Kidney (tissue), 14 donors: Measurements from ENCODE around the gene MLH3. TPM values are rescaled to one million over a fixed set of nuclear protein-coding genes. Genes with fewer than 3 reads are reported as not detected.
A peak's percentile ranks its signal among the peaks of the same experiment; 100 is the strongest.

Source experiments
- DNase-seq, 5 donors: peaks; one replicate each; pipeline ENCODE4 v3.0.0-alpha.2; 2013 to 2020
- FAIRE-seq: peaks from 2 replicates; lab custom pipeline; 2012; peaks lifted over from hg19 to GRCh38; lab: Jason Lieb, UNC
- H3K27ac ChIP-seq, 2 donors: one replicate each; pipeline ENCODE4 v1.7.0; 2013; ENCODE audit warnings: low read depth in 2 of 2, low read length in 2 of 2, inconsistent platforms in 1 of 2
- H3K27me3 ChIP-seq: one replicate; pipeline ENCODE4 v1.7.1; 2013; ENCODE audit warnings: low read length, inconsistent platforms; ENCODE audit not compliant: control insufficient read depth, insufficient read depth
- H3K36me3 ChIP-seq, 3 donors: one replicate each; pipeline versions ENCODE4 v1.7.0 to v1.7.1; 2013; ENCODE audit warnings: low read length in 3 of 3, control low read depth in 1 of 3, inconsistent platforms in 1 of 3; ENCODE audit not compliant: insufficient read depth in 3 of 3, control insufficient read depth in 2 of 3
- H3K4me1 ChIP-seq, 3 donors: one replicate each; pipeline versions ENCODE4 v1.7.0 to v1.7.1; 2013; ENCODE audit warnings: low read length in 3 of 3, inconsistent platforms in 1 of 3, low read depth in 1 of 3; ENCODE audit not compliant: control insufficient read depth in 2 of 3, insufficient read depth in 2 of 3
- H3K4me3 ChIP-seq, 3 donors: one replicate each; pipeline versions ENCODE4 v1.7.0 to v1.8.1; 2013; ENCODE audit warnings: low read length in 3 of 3, control low read depth in 1 of 3, inconsistent platforms in 1 of 3
- H3K9ac ChIP-seq, 3 donors: one replicate each; pipeline versions ENCODE4 v1.7.0 to v1.7.1; 2013; ENCODE audit warnings: low read length in 3 of 3, control low read depth in 1 of 3, inconsistent platforms in 1 of 3
- H3K9me3 ChIP-seq, 3 donors: one replicate each; pipeline versions ENCODE4 v1.7.0 to v1.7.1; 2013; ENCODE audit warnings: low read length in 3 of 3, control low read depth in 1 of 3, inconsistent platforms in 1 of 3; ENCODE audit not compliant: control insufficient read depth in 2 of 3, insufficient read depth in 1 of 3
- intact Hi-C: fragments of 100-400 bp; cut with DNase I; formaldehyde crosslinking; loops from one replicate; pipeline ENCODE4 v1.11.1; 2022
- polyA plus RNA-seq: library from polyadenylated mRNA; stranded (reverse); fragments of 350-450 nt; fragmentation: Illumina TruSeq; extraction: RNeasy Lipid Tissue Mini Kit (QIAGEN cat#74804); gene quantifications from one replicate; pipeline ENCODE4 v1.2.3, GENCODE V29; 2014; ENCODE audit warnings: low read depth, low replicate concordance; ENCODE audit not compliant: insufficient read depth
- total RNA-seq: library from RNA; stranded (reverse); fragmentation: NEBNext Ultra II Directional; extraction: Animal tissue kit (Norgen Biotek cat#: 25700); gene quantifications from one replicate; pipeline ENCODE4 v1.2.1, GENCODE V29; 2021
- TF ChIP-seq, protein P1 (sequence below): IDR thresholded peaks from 3 replicates; pipeline ENCODE4 v1.5.1; 2012; ENCODE audit warnings: mild to moderate bottlenecking, moderate library complexity, borderline replicate concordance; ENCODE audit not compliant: insufficient read depth; ENCODE audit errors: extremely low read depth
- donor health status: control.
- donor health status: control.
- donor health status: control.
- donor health status: control.
- donor health status: control.
- donor health status: DM: yes; HTN: yes; CAD: no.
- donor health status: Normal renal cell carcinoma (clear cell type).

MLH3 gene
- total and polyA plus RNA-seq, 2 donors from 2014 or later: 21.7 to 31.2 TPM

DNA sequence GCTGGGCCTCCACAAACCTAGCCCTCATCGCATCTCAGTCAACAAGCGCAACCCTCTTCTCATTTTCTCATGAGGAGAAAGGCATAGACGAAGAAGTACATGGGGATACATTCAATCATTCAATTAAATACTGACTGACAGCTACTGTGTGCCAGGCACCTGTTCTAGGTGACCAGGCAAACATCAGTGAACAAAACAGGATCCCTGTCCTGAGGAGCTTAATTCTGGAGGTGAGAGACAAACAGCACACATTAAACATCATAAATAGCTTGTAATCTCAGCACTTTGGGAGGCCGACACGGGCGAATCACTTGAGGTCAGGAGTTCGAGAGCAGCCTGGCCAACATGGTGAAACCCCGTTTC, 12.9 kb upstream of the MLH3 start:
- FAIRE-seq (no peak), DNase-seq (no peak)
- Histone ChIP-seq H3K36me3 (no peaks in the 10 kb centered on the region), H3K9me3 (no peaks in the 10 kb centered on the region), H3K9ac (peak overlapping the region in 2 of 3 donors; percentile 76 to 83), H3K27ac (no peak overlapping the region), H3K27me3 (no peaks in the 10 kb centered on the region), H3K4me1 (peaks cover 4 to 7% (median 4%) of the 10 kb centered on the region in 3 donors), H3K4me3 (peak overlapping the region; percentile 84 to 94 (median 94))
- intact Hi-C loops: no loop called here
- TF ChIP-seq, protein P1, sequence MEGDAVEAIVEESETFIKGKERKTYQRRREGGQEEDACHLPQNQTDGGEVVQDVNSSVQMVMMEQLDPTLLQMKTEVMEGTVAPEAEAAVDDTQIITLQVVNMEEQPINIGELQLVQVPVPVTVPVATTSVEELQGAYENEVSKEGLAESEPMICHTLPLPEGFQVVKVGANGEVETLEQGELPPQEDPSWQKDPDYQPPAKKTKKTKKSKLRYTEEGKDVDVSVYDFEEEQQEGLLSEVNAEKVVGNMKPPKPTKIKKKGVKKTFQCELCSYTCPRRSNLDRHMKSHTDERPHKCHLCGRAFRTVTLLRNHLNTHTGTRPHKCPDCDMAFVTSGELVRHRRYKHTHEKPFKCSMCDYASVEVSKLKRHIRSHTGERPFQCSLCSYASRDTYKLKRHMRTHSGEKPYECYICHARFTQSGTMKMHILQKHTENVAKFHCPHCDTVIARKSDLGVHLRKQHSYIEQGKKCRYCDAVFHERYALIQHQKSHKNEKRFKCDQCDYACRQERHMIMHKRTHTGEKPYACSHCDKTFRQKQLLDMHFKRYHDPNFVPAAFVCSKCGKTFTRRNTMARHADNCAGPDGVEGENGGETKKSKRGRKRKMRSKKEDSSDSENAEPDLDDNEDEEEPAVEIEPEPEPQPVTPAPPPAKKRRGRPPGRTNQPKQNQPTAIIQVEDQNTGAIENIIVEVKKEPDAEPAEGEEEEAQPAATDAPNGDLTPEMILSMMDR: no peak

DNA sequence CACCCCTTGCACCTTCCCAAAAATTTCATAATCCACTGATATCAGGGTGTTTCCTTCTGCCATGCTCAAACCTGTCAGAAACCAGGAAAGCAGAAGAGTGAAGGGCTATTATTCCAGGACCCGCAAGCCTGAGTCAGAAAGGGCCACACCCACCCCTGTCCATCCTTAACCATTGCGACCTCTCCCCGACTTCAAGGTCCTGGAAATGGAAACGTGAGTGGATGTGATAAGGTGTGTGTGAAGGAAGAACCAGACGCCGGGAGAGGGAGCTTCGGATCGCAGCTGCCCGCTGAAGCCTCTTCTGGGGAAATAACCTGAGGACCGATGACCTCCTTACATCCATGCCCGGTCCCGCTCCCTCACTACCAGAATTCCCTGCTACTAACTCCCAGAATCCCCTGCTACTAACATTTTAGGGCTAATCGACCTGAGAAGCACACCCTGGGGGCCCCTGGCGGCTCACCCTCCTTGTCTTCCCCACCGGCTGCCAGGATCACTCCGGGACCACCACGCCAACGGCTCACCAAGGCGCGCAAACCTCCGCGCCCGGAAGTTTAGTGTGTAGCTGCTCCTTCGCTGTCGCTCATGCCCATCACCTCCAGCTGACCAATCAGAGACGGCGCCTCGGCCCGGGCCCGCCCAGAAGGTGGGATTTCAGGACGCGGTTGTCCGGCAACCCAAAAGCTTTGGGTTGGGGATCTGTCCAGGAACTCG, 12.4 kb upstream of the MLH3 start, which contains the start of gene ACYP1:
TSS of gene ACYP1 (minus strand) at position 534 of the 714 bp plus-strand sequence. CDS start at position 63, 471 bp downstream.
- Histone ChIP-seq H3K27ac (peak within 1 kb of the TSS; percentile 32 to 60), H3K36me3 (no peaks in the 10 kb centered on the region), H3K4me3 (peak within 1 kb of the TSS; percentile 84 to 94 (median 94)), H3K9ac (peak within 1 kb of the TSS; percentile 72 to 83 (median 76)), H3K9me3 (no peaks in the 10 kb centered on the region), H3K4me1 (peaks cover 3 to 7% (median 4%) of the 10 kb centered on the region in 3 donors), H3K27me3 (no peaks in the 10 kb centered on the region)
- TF ChIP-seq, protein P1: no peak
- FAIRE-seq: no peak
- peak; percentile 95 to 97 (median 95) for DNase-seq
- intact Hi-C loops: no loop called here

DNA sequence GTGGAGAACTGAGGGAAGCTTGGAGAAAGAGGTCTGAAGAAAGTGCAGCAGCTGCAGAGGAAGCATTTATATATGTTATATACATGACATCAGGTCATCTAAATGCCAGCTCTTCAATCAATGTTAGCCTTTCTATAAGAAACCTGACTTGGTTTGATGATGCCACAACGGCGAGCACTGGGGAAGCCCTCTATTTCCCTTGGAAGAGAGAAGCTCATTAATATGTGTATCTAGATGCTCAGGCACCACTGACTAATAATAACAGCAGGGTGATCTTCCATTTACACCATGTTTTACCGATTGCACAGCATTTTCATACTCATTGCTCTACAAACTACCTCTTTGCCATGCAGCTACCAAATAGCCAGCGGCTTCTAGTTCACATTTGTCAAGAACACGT, 11.7 kb upstream of the MLH3 start:
- no peaks in the 10 kb centered on the region for H3K9me3 ChIP-seq
- FAIRE-seq: no peak
- DNase-seq: peak in 1 of 5 donors; percentile 13
- H3K27ac ChIP-seq: no peak overlapping the region
- H3K4me3 ChIP-seq: peak overlapping the region; percentile 84 to 94 (median 94)
- TF ChIP-seq, protein P1: no peak
- peaks cover 0 to 7% (median 4%) of the 10 kb centered on the region in 3 donors for H3K4me1 ChIP-seq
- H3K9ac ChIP-seq: peak overlapping the region; percentile 39 to 83 (median 76)
- no peaks in the 10 kb centered on the region for H3K27me3 ChIP-seq
- intact Hi-C loops: no loop called here
- no peaks in the 10 kb centered on the region for H3K36me3 ChIP-seq
